HepG2 (cell line): ENCODE results near the gene TMOD2. TPM values are rescaled to one million over a fixed set of nuclear protein-coding genes. Genes with fewer than 3 reads are reported as not detected.

ENCODE experiments used
- ATAC-seq: fragments of 200-7000 bp; cut with Tn5 transposase; 3 replicates; pipeline ENCODE4 v1.9.1; 2020; ENCODE audit warnings: mild to moderate bottlenecking, moderate library complexity
- BruUV-seq: library from RNA; stranded (reverse); fragments of 400-500 nt; replicated peaks from 2 replicates; lab custom pipeline; 2021; lab: Mats Ljungman, UMichigan
- CTCF ChIA-PET: fragments of 300-600 bp; formaldehyde crosslinking; extraction: SDS; loops from one replicate; lab custom pipeline; 2021; ENCODE audit warnings: low total read pairs, inconsistent platforms, low intra/inter-chr PET ratio; lab: Yijun Ruan, JAX
- POLR2A ChIA-PET: fragments of 350-600 bp; sonication (Branson Sonifier 250); formaldehyde crosslinking; loops from one replicate; lab custom pipeline; 2020; ENCODE audit warnings: antibody characterized with exemption, inconsistent platforms; lab: Yijun Ruan, JAX
- DNase-seq: peaks from one replicate; pipeline ENCODE4 v3.0.0-alpha.2; 2015; ENCODE audit warnings: low spot score
- FAIRE-seq: peaks from 3 replicates; lab custom pipeline; 2011; peaks lifted over from hg19 to GRCh38; lab: Jason Lieb, UNC
- H2AFZ ChIP-seq: one replicate; pipeline ENCODE4 v1.6.1; 2011; ENCODE audit warnings: low read length, inconsistent platforms
- H3K27ac ChIP-seq: fragments of 300-600 bp; 3 replicates; pipeline ENCODE4 v1.8.0; 2011; ENCODE audit warnings: mixed run types, mild to moderate bottlenecking, mixed read lengths, low read length, inconsistent platforms; ENCODE audit not compliant: insufficient read depth; ENCODE audit errors: extremely low read length
- H3K27me3 ChIP-seq, 2 experiments: fragments of 200-600 bp in 1 of 2; 2 replicates in 1 of 2; 3 replicates in 1 of 2; pipeline versions ENCODE4 v1.6.0 to v1.8.0; 2011; ENCODE audit warnings: low read length in 2 of 2, mild to moderate bottlenecking in 2 of 2, moderate library complexity in 2 of 2, inconsistent platforms in 1 of 2; ENCODE audit not compliant: insufficient read depth in 2 of 2, control insufficient read depth in 1 of 2
- H3K36me3 ChIP-seq, 2 experiments: fragments of 200-600 bp in 1 of 2; replicated peaks in 1 of 2; 2 replicates in 1 of 2; 3 replicates in 1 of 2; pipeline versions ENCODE4 v1.5.1 to v1.8.0; 2011; ENCODE audit warnings: low read length in 2 of 2, inconsistent platforms in 1 of 2; ENCODE audit not compliant: insufficient read depth in 2 of 2, control insufficient read depth in 1 of 2
- H3K4me1 ChIP-seq: 2 replicates; pipeline ENCODE4 v1.5.1; 2012; ENCODE audit warnings: low read length, inconsistent platforms; ENCODE audit not compliant: insufficient read depth
- H3K4me2 ChIP-seq: 2 replicates; pipeline ENCODE4 v1.6.0; 2011; ENCODE audit warnings: low read depth, low read length, inconsistent platforms
- H3K4me3 ChIP-seq, 3 experiments: fragments of 200-600 bp in 1 of 3; sonication (generic), shearing (Covaris generic) in 1 of 3; replicated peaks in 1 of 3; 2 replicates each; pipeline ENCODE4 v1.5.1; 2011 to 2016; ENCODE audit warnings: low read length in 3 of 3, inconsistent platforms in 2 of 3, low read depth in 2 of 3, mild to moderate bottlenecking in 2 of 3, control low read depth in 1 of 3, mixed read lengths in 1 of 3; ENCODE audit not compliant: insufficient read depth in 1 of 3
- H3K79me2 ChIP-seq: one replicate; pipeline ENCODE4 v1.6.1; 2011; ENCODE audit warnings: low read length, inconsistent platforms; ENCODE audit not compliant: insufficient read depth
- H3K9ac ChIP-seq: 2 replicates; pipeline ENCODE4 v1.6.0; 2011; ENCODE audit warnings: mild to moderate bottlenecking, low read depth, low read length, inconsistent platforms; ENCODE audit not compliant: insufficient read depth
- H3K9me3 ChIP-seq: 2 replicates; pipeline ENCODE4 v1.5.1; 2012; ENCODE audit warnings: mild to moderate bottlenecking, low read length
- H4K20me1 ChIP-seq: 2 replicates; pipeline ENCODE4 v1.6.0; 2011; ENCODE audit warnings: inconsistent platforms, mild to moderate bottlenecking, low read length, moderate library complexity; ENCODE audit not compliant: insufficient read depth
- CEBPB ChIP-seq: IDR thresholded peaks from 2 replicates; pipeline ENCODE4 v1.6.1; 2011; ENCODE audit warnings: low read depth, low read length, improper control_type of control experiment, borderline replicate concordance
- HNF4A ChIP-seq: sonication (generic); formaldehyde crosslinking; IDR thresholded peaks from 2 replicates; pipeline ENCODE4 v1.4.0; 2020; ENCODE audit warnings: missing genetic modification reagents
- HNF4G ChIP-seq, 2 experiments: sonication (generic) in 1 of 2; formaldehyde crosslinking in 1 of 2; IDR thresholded peaks; 2 replicates each; pipeline versions ENCODE4 v1.4.0 to v1.6.1; 2011 to 2020; ENCODE audit warnings: borderline replicate concordance in 2 of 2, low read depth in 2 of 2, mild to moderate bottlenecking in 2 of 2, low read length in 1 of 2, missing genetic modification reagents in 1 of 2, moderate library complexity in 1 of 2
- NR2F6 ChIP-seq, 2 experiments: IDR thresholded peaks; 2 replicates each; pipeline ENCODE4 v1.6.1; 2016; ENCODE audit warnings: antibody characterized with exemption in 1 of 2, mild to moderate bottlenecking in 1 of 2
- STAG1 ChIP-seq: sonication (generic); formaldehyde crosslinking; IDR thresholded peaks from 2 replicates; pipeline ENCODE4 v1.4.0; 2020; ENCODE audit warnings: missing genetic modification reagents
- ZNF746 ChIP-seq: sonication (generic); formaldehyde crosslinking; IDR thresholded peaks from 2 replicates; pipeline ENCODE4 v1.8.0; 2022; ENCODE audit warnings: mild to moderate bottlenecking, missing genetic modification reagents
- WGBS: methylation state at CpG from one replicate; pipeline ENCODE4 v1.1.6; 2017; ENCODE audit warnings: low lambda C conversion rate; 5-methylcytosine and 5-hydroxymethylcytosine counted together
- in situ Hi-C: cut with HindIII; loops from 2 replicates; pipeline ENCODE4 v1.10.0; 2017; ENCODE audit warnings: low pct_unique_long_range_greater_than_20kb; ENCODE audit not compliant: extremely low pct_ligation_motif_present
- intact Hi-C: fragments of 100-400 bp; cut with micrococcal nuclease; formaldehyde crosslinking; loops from one replicate; pipeline ENCODE4 v1.10.0; 2022; ENCODE audit not compliant: unreplicated experiment
- polyA plus RNA-seq, 8 experiments: library from polyadenylated mRNA; depleted of rRNA in 3 of 8; stranded (reverse) in 7 of 8; unstranded in 1 of 8; fragments of >200 nt; fragmentation: Illumina TruSeq in 4 of 8; extraction: Trizol in 4 of 8; gene quantifications; 2 replicates each; pipeline versions ENCODE4 v1.2.1 to v1.2.3, GENCODE V29; 2011 to 2016; ENCODE audit warnings: low read depth in 4 of 8, missing spikeins in 1 of 8, mixed read lengths in 1 of 8; ENCODE audit not compliant: insufficient read depth in 1 of 8
- total RNA-seq, 5 experiments: library from RNA; depleted of rRNA; stranded (reverse); fragments of >200 nt; fragmentation: Illumina TruSeq; extraction: Trizol; gene quantifications; 2 replicates each; pipeline ENCODE4 v1.2.3, GENCODE V29; 2016; ENCODE audit warnings: low read depth in 1 of 5
- TF ChIP-seq, protein P1 (sequence below): sonication (generic); formaldehyde crosslinking; IDR thresholded peaks from 2 replicates; pipeline ENCODE4 v1.5.0; 2020; ENCODE audit warnings: mild to moderate bottlenecking, missing genetic modification reagents, moderate library complexity

Gene TMOD2
- total and polyA plus RNA-seq, 2 of the 13 experiments (the other 11 are each of a cell fraction or from before 2014, with no cell fraction given): 0.01 to 0.02 TPM

DNA sequence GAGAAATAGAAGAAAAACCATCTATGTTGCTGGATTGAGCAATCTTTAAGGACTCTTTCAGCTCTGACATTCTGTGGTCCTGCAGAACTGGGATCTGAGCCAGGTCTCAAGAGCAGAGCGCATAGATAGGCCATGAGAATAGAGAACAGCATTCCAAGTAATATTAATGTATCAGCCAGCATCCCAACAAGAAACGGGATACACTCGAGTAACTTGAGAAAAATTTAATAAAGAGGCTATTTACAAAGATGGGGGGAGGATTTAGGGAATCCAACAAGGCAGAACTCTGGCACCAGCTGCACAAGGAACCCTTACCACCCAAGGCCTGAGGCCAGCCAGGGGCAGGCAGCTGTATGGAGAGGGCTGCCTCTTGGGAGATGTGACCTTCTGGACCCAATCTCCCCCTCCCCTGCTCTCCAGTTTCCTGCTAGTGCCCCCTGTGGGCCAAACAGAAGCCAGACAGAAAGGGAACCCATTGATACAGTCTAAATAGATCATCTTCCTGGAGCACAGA, 8.2 kb downstream of the TMOD2 start:
- DNase-seq (peak; percentile 6), FAIRE-seq (no peak), ATAC-seq (peak; percentile 63)
- Histone ChIP-seq H3K79me2 (no peaks in the 10 kb centered on the region), H3K36me3 (no peaks in the 10 kb centered on the region), H3K4me1 (no peaks in the 10 kb centered on the region), H2AFZ (no peak overlapping the region), H3K9me3 (no peaks in the 10 kb centered on the region), H3K4me2 (no peak overlapping the region), H4K20me1 (no peaks in the 10 kb centered on the region), H3K9ac (no peak overlapping the region), H3K4me3 (no peak overlapping the region), H3K27ac (no peak overlapping the region), H3K27me3 (peaks cover 0 to 19% of the 10 kb centered on the region in 2 experiments; a peak in 1 of 5 replicates)
- intact Hi-C loops: no loop called here
- in situ Hi-C loops: no loop called here
- no TSS peak for BruUV-seq
- no peak for TF ChIP-seq NR2F6 (IDR thresholded peaks at IDR 0.05)
- TF ChIP-seq NR2F6 (CRISPR knock-in tag; IDR thresholded peaks at IDR 0.05): no peak
- TF ChIP-seq, protein P1, sequence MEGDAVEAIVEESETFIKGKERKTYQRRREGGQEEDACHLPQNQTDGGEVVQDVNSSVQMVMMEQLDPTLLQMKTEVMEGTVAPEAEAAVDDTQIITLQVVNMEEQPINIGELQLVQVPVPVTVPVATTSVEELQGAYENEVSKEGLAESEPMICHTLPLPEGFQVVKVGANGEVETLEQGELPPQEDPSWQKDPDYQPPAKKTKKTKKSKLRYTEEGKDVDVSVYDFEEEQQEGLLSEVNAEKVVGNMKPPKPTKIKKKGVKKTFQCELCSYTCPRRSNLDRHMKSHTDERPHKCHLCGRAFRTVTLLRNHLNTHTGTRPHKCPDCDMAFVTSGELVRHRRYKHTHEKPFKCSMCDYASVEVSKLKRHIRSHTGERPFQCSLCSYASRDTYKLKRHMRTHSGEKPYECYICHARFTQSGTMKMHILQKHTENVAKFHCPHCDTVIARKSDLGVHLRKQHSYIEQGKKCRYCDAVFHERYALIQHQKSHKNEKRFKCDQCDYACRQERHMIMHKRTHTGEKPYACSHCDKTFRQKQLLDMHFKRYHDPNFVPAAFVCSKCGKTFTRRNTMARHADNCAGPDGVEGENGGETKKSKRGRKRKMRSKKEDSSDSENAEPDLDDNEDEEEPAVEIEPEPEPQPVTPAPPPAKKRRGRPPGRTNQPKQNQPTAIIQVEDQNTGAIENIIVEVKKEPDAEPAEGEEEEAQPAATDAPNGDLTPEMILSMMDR (CRISPR knock-in tag): peak; percentile 43
- peak; percentile 64 for TF ChIP-seq HNF4A (CRISPR knock-in tag)
- no peak for TF ChIP-seq ZNF746 (CRISPR knock-in tag)
- 0 out of 2 replicates have a peak, but pooled peaks have one; percentile 11 for TF ChIP-seq STAG1 (CRISPR knock-in tag)
- 0 out of 2 replicates have a peak, but pooled peaks have one; percentile 50 for TF ChIP-seq CEBPB
- TF ChIP-seq HNF4G (IDR thresholded peaks at IDR 0.05; ENCODE audit: borderline replicate concordance, low read depth, low read length): peak; percentile 41; the same call in 1 of the 2 replicates
- no peak for TF ChIP-seq HNF4G (CRISPR knock-in tag; IDR thresholded peaks at IDR 0.05; ENCODE audit: borderline replicate concordance, low read depth)
- ChIA-PET POLR2A (no interaction called here), CTCF (no interaction called here)
- WGBS: 1% methylated on average over 3 of the region's 3 CpGs
